A673 (cell line): ENCODE results near the gene PDGFA.

Source experiments
- EZH2 ChIP-seq: fragments of 200-600 bp; sonication (generic); IDR thresholded peaks from 2 replicates; pipeline ENCODE4 v1.6.1; 2017; ENCODE audit warnings: borderline replicate concordance, low read depth, mild to moderate bottlenecking, mixed read lengths, antibody characterized with exemption, low read length; ENCODE audit not compliant: poor library complexity, severe bottlenecking
- TF ChIP-seq, protein P1 (sequence below): fragments of 300-800, 200-600 bp; sonication (generic); conservative IDR thresholded peaks from 2 replicates; pipeline ENCODE4 v1.5.1; 2017; ENCODE audit warnings: low read depth, mild to moderate bottlenecking, antibody characterized with exemption, low read length, moderate library complexity, mixed read lengths

DNA sequence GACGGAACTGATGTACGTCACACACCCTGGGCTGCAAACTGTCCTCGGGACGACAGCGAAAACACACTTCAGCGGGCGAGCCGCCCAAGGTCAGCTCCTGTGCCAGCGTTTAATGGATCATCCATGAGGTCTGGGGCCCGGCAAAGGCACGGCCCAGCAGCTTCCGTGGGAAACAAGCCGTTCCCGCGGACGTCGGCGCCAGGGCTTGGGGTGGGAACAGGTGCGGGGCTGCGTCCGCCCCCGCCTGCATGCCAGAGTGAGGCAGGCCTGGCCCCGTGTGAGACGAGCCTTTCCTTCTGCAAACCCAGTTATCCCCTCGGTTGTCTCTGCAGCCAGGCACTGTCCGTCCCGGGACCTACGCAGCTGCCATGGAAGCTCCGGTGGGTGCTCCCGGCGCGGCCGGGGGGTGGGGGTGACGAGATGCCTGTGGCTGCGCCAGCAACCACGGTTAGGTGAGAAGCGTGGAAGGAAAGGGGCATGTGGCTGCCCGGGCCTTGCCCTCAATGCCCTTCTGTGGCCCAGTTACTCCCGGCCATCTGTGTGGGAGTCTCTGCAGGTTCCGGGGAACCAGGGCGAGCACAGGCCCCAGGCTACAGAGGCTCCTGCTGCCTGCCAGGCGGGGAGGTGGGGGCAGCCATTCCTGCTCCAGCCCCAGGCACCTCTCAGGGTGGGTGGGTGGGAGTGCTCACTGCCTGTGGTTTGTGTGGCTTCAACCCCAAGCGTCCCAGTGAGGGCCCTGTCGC lies 42.2 kb upstream of the PDGFA start:
- TF ChIP-seq, protein P1, sequence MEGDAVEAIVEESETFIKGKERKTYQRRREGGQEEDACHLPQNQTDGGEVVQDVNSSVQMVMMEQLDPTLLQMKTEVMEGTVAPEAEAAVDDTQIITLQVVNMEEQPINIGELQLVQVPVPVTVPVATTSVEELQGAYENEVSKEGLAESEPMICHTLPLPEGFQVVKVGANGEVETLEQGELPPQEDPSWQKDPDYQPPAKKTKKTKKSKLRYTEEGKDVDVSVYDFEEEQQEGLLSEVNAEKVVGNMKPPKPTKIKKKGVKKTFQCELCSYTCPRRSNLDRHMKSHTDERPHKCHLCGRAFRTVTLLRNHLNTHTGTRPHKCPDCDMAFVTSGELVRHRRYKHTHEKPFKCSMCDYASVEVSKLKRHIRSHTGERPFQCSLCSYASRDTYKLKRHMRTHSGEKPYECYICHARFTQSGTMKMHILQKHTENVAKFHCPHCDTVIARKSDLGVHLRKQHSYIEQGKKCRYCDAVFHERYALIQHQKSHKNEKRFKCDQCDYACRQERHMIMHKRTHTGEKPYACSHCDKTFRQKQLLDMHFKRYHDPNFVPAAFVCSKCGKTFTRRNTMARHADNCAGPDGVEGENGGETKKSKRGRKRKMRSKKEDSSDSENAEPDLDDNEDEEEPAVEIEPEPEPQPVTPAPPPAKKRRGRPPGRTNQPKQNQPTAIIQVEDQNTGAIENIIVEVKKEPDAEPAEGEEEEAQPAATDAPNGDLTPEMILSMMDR = no peak
- TF ChIP-seq EZH2 = no peak
